Peyer's patch (tissue), 4 donors: ENCODE results near the gene CISD3. TPM values are rescaled to one million over a fixed set of nuclear protein-coding genes. Genes with fewer than 3 reads are reported as not detected.

ENCODE experiments used
- DNase-seq, 3 donors: peaks; one replicate each; pipeline ENCODE4 v3.0.0-alpha.2; 2017 to 2019
- H3K27ac ChIP-seq, 4 donors: fragments of 200-600 bp; sonication (generic); one replicate each; pipeline ENCODE4 v1.5.1; 2016 to 2019
- H3K27me3 ChIP-seq, 2 donors: fragments of 200-600 bp; sonication (generic); one replicate each; pipeline ENCODE4 v1.5.1; 2019
- H3K36me3 ChIP-seq, 3 donors: fragments of 200-600 bp; sonication (generic); one replicate each; pipeline ENCODE4 v1.5.1; 2016 to 2019
- H3K4me1 ChIP-seq, 4 donors: fragments of 200-600 bp; sonication (generic); one replicate each; pipeline ENCODE4 v1.5.1; 2016 to 2019
- H3K4me3 ChIP-seq, 4 donors: fragments of 200-600 bp; sonication (generic); 1 replicate in 3 of 4; 2 replicates in 1 of 4; pipeline ENCODE4 v1.5.1; 2016 to 2019; ENCODE audit warnings: mild to moderate bottlenecking in 1 of 4
- H3K9me3 ChIP-seq, 4 donors: fragments of 200-600 bp; sonication (generic); one replicate each; pipeline ENCODE4 v1.5.1; 2016 to 2019; ENCODE audit warnings: mild to moderate bottlenecking in 1 of 4
- POLR2A ChIP-seq, 2 donors: fragments of 450-650 bp; IDR thresholded peaks; one replicate each; pipeline ENCODE4 v1.5.1; 2017; ENCODE audit warnings: antibody characterized with exemption in 2 of 2, mild to moderate bottlenecking in 2 of 2, moderate library complexity in 2 of 2
- total RNA-seq, 4 donors: library from RNA; depleted of rRNA; stranded (reverse); fragments of >200 nt; gene quantifications; one replicate each; pipeline ENCODE4 v1.1.0, GENCODE V29; 2016
- TF ChIP-seq, protein P1 (sequence below), 6 experiments: fragments of 450-650 bp in 4 of 6; fragments of 200-600 bp in 2 of 6; sonication (generic) in 1 of 6; IDR thresholded peaks; one replicate each; pipeline ENCODE4 v1.5.1; 2017 to 2019; ENCODE audit warnings: antibody characterized with exemption in 6 of 6, mild to moderate bottlenecking in 3 of 6, moderate library complexity in 1 of 6

Gene CISD3
- total RNA-seq, 4 donors from 2014 or later, result 10.7 to 55.0 (median 43.2) TPM

- Histone ChIP-seq H3K9me3 (no peaks in the 10 kb centered on the region), H3K4me1 (peaks cover 5 to 60% (median 29%) of the 10 kb centered on the region in 4 donors), H3K27ac (peak overlapping the region in 2 of 4 donors; percentile 91 to 99), H3K36me3 (peaks cover 0 to 2% (median 0%) of the 10 kb centered on the region in 3 donors), H3K27me3 (no peaks in the 10 kb centered on the region), H3K4me3 (no peak overlapping the region)
- TF ChIP-seq POLR2A (IDR thresholded peaks at IDR 0.05), result no peak
- TF ChIP-seq, protein P1, sequence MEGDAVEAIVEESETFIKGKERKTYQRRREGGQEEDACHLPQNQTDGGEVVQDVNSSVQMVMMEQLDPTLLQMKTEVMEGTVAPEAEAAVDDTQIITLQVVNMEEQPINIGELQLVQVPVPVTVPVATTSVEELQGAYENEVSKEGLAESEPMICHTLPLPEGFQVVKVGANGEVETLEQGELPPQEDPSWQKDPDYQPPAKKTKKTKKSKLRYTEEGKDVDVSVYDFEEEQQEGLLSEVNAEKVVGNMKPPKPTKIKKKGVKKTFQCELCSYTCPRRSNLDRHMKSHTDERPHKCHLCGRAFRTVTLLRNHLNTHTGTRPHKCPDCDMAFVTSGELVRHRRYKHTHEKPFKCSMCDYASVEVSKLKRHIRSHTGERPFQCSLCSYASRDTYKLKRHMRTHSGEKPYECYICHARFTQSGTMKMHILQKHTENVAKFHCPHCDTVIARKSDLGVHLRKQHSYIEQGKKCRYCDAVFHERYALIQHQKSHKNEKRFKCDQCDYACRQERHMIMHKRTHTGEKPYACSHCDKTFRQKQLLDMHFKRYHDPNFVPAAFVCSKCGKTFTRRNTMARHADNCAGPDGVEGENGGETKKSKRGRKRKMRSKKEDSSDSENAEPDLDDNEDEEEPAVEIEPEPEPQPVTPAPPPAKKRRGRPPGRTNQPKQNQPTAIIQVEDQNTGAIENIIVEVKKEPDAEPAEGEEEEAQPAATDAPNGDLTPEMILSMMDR (IDR thresholded peaks at IDR 0.05), result no peak
- DNase-seq, result no peak
These were observed 2.4 kb upstream of the CISD3 start for GRCh38 chr17:38727736-38728135.

- peaks cover 7 to 64% (median 29%) of the 10 kb centered on the region in 4 donors for H3K4me1 ChIP-seq
- TF ChIP-seq POLR2A (IDR thresholded peaks at IDR 0.05), result no peak
- TF ChIP-seq, protein P1 (IDR thresholded peaks at IDR 0.05), result no peak
These were observed 1.8 kb upstream of the CISD3 start for GRCh38 chr17:38728290-38728831.

DNA sequence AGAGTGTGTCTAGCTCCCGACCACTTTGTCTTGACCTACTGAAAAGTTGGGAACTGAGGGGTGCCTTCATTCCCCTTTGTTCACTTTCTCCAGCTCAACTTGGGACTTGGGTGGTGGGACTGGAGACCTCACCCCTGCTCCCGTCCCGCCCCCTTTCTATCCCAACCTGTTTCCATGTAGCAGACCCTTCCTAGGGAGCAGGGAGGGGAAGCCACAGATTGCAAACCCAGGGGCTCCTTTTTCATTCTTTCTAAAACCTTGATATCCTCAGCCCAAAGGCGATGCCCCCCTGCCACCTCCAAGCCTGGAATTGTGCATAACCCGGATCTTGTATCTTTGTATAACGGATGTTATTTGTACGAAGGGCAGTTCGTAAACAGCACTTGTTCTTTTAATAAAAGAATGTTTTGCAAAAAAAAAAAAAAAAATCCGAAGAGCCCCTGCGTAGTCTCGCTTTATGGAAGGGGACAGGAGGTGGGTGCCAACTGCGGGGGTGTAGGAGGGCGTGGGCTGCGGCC lies 714 bp upstream of the CISD3 start:
- no peaks in the 10 kb centered on the region for H3K9me3 ChIP-seq
- TF ChIP-seq, protein P1 (IDR thresholded peaks at IDR 0.05), result no peak
- no peak for TF ChIP-seq POLR2A (IDR thresholded peaks at IDR 0.05)
- no peaks in the 10 kb centered on the region for H3K36me3 ChIP-seq
- H3K4me3 ChIP-seq, result peak overlapping the region; percentile 78 to 96 (median 86)
- H3K27me3 ChIP-seq, result no peaks in the 10 kb centered on the region
- no peak for DNase-seq
- peaks cover 12 to 69% (median 29%) of the 10 kb centered on the region in 4 donors for H3K4me1 ChIP-seq
- peak overlapping the region; percentile 76 to 99 (median 94) for H3K27ac ChIP-seq

More at GRCh38 chr17:38728290-38728831, 1.8 kb upstream of the CISD3 start:
- Histone ChIP-seq H3K27me3 (no peaks in the 10 kb centered on the region), H3K36me3 (no peaks in the 10 kb centered on the region), H3K9me3 (no peaks in the 10 kb centered on the region), H3K4me3 (no peak overlapping the region), H3K27ac (peak overlapping the region; percentile 25 to 99 (median 62))
- peak in 2 of 3 donors; percentile 88 to 89 for DNase-seq

GRCh38 chr17:38730526-38731379 lies 612 bp downstream of the CISD3 start:
- peak overlapping the region; percentile 78 to 96 (median 86) for H3K4me3 ChIP-seq
- no peaks in the 10 kb centered on the region for H3K9me3 ChIP-seq
- TF ChIP-seq, protein P1 (IDR thresholded peaks at IDR 0.05), result no peak
- peak; percentile 94 to 98 for TF ChIP-seq POLR2A (IDR thresholded peaks at IDR 0.05)
- H3K27me3 ChIP-seq, result no peaks in the 10 kb centered on the region
- peaks cover 0 to 5% (median 0%) of the 10 kb centered on the region in 3 donors for H3K36me3 ChIP-seq
- H3K4me1 ChIP-seq, result peaks cover 12 to 69% (median 32%) of the 10 kb centered on the region in 4 donors
- peak overlapping the region; percentile 91 to 99 (median 96) for H3K27ac ChIP-seq
- DNase-seq, result peak; percentile 42 to 96 (median 95)

DNA sequence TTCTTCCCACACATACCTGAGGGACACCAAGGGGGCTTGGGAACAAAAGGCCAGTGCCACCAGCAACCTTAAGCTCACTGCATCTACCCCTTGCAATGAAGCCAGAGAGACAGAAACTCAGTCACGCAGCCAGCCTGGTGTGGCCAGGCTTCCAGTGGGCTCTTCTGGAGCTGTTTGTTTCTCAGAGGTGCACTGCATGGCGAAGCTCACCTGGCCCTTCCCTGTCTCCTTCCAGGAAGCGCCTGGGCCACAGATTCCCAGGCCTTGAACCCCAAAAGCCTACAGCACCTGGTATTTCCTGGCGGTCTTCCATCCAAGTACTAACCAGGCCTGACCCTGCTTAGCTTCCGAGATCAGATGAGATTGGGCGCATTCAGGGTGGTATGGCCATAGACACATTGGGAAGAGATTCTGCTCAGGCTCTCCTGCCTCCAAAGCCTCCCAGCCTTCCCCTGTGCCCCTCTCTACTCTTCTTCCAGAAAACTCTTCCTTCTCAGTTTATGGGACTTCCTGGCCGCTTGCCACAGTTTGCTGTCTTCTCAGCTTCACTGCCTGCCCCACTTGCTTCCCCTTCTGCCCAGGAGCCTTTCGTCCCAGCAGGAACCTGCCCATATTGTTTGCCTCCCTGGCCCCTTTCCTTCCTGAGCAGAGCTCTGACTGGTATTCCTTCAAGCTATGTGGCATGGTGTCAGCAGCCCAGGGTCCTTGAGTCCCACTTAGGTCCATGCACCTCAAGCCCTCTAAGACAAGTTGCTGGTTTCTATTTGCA lies 1.6 kb downstream of the CISD3 start:
- TF ChIP-seq, protein P1 (IDR thresholded peaks at IDR 0.05), result no peak
- no peak for TF ChIP-seq POLR2A (IDR thresholded peaks at IDR 0.05)
- no peaks in the 10 kb centered on the region for H3K27me3 ChIP-seq
- H3K27ac ChIP-seq, result peak overlapping the region; percentile 91 to 99 (median 96)
- peaks cover 12 to 66% (median 32%) of the 10 kb centered on the region in 4 donors for H3K4me1 ChIP-seq
- no peak for DNase-seq
- peak overlapping the region in 3 of 4 donors; percentile 84 to 96 (median 88) for H3K4me3 ChIP-seq
- H3K36me3 ChIP-seq, result peaks cover 0 to 14% (median 0%) of the 10 kb centered on the region in 3 donors
- H3K9me3 ChIP-seq, result no peaks in the 10 kb centered on the region
